Thyroid gland (tissue), 4 donors: Measurements from ENCODE around the gene GRAMD2B. TPM values are rescaled to one million over a fixed set of nuclear protein-coding genes. Genes with fewer than 3 reads are reported as not detected.
A peak's percentile ranks its signal among the peaks of the same experiment; 100 is the strongest.

Experiments
- DNase-seq, 2 donors: peaks; one replicate each; pipeline ENCODE4 v3.0.0-alpha.2; 2019
- H3K27ac ChIP-seq, 3 donors: fragments of 200-600 bp; sonication (generic); 1 replicate in 2 of 3; 2 replicates in 1 of 3; pipeline ENCODE4 v1.5.1; 2016 to 2019; ENCODE audit warnings: mild to moderate bottlenecking in 1 of 3, moderate library complexity in 1 of 3
- H3K27me3 ChIP-seq: fragments of 200-600 bp; sonication (generic); one replicate; pipeline ENCODE4 v1.5.1; 2019
- H3K36me3 ChIP-seq, 2 donors: fragments of 200-600 bp; sonication (generic); one replicate each; pipeline ENCODE4 v1.5.1; 2016 to 2019
- H3K4me1 ChIP-seq, 2 donors: fragments of 200-600 bp; sonication (generic); one replicate each; pipeline ENCODE4 v1.5.1; 2017 to 2019
- H3K4me3 ChIP-seq, 3 donors: fragments of 200-600 bp; sonication (generic); replicated peaks in 1 of 3; 1 replicate in 2 of 3; 2 replicates in 1 of 3; pipeline ENCODE4 v1.5.1; 2016; ENCODE audit warnings: mild to moderate bottlenecking in 1 of 3
- H3K9me3 ChIP-seq: fragments of 200-600 bp; sonication (generic); one replicate; pipeline ENCODE4 v1.5.1; 2017
- CTCF ChIP-seq, 6 experiments: fragments of 200-600 bp in 3 of 6; fragments of 450-650 bp in 3 of 6; sonication (generic) in 3 of 6; IDR thresholded peaks; one replicate each; pipeline ENCODE4 v1.5.1; 2016 to 2019; ENCODE audit warnings: antibody characterized with exemption in 6 of 6, mild to moderate bottlenecking in 2 of 6, inconsistent platforms in 1 of 6, moderate library complexity in 1 of 6
- POLR2A ChIP-seq, 2 donors: fragments of 450-650 bp; IDR thresholded peaks; one replicate each; pipeline ENCODE4 v1.6.1; 2017; ENCODE audit warnings: antibody characterized with exemption in 2 of 2, mild to moderate bottlenecking in 2 of 2, moderate library complexity in 1 of 2
- WGBS, 2 donors: methylation state at CpG; one replicate each; pipeline ENCODE4 v1.1.5; 2017; 5-methylcytosine and 5-hydroxymethylcytosine counted together
- intact Hi-C: fragments of 100-400 bp; cut with DNase I; formaldehyde crosslinking; loops from one replicate; pipeline ENCODE4 v1.15.1; 2023
- total RNA-seq, 4 donors: library from RNA; depleted of rRNA; stranded (reverse); fragments of >200 nt; gene quantifications; one replicate each; pipeline ENCODE4 v1.2.3, GENCODE V29; 2016

GRAMD2B gene
- total RNA-seq, 4 donors from 2014 or later = 68.1 to 115 (median 105) TPM

GRCh38 chr5:126486332-126486731 lies 63.1 kb downstream of the GRAMD2B start:
- no peak overlapping the region for H3K4me3 ChIP-seq
- H3K27me3 ChIP-seq = no peaks in the 10 kb centered on the region
- H3K27ac ChIP-seq = peak overlapping the region in 2 of 3 donors; percentile 34 to 48
- TF ChIP-seq POLR2A (IDR thresholded peaks at IDR 0.05) (no peak), CTCF (IDR thresholded peaks at IDR 0.05) (no peak)
- H3K9me3 ChIP-seq = no peaks in the 10 kb centered on the region
- peaks cover 70 to 78% of the 10 kb centered on the region in 2 donors for H3K36me3 ChIP-seq
- intact Hi-C loops = no loop called here
- no peak for DNase-seq
- WGBS, 2 donors = 84 to 92% methylated on average over 3 of the region's 3 CpGs
- peaks cover 0 to 24% of the 10 kb centered on the region in 2 donors for H3K4me1 ChIP-seq

GRCh38 chr5:126487596-126487995 lies 64.4 kb downstream of the GRAMD2B start:
- DNase-seq = no peak
- intact Hi-C loops = no loop called here
- Histone ChIP-seq H3K36me3 (peaks cover 73 to 79% of the 10 kb centered on the region in 2 donors), H3K4me3 (no peak overlapping the region), H3K27ac (peak overlapping the region in 2 of 3 donors; percentile 69 to 72), H3K9me3 (no peaks in the 10 kb centered on the region), H3K27me3 (no peaks in the 10 kb centered on the region), H3K4me1 (peaks cover 0 to 24% of the 10 kb centered on the region in 2 donors)
- TF ChIP-seq CTCF (IDR thresholded peaks at IDR 0.05) = no peak
- TF ChIP-seq POLR2A (IDR thresholded peaks at IDR 0.05) = no peak

- H3K4me3 ChIP-seq = no peak overlapping the region
- H3K27me3 ChIP-seq = no peaks in the 10 kb centered on the region
- TF ChIP-seq CTCF (IDR thresholded peaks at IDR 0.05) = no peak
- no peak for TF ChIP-seq POLR2A (IDR thresholded peaks at IDR 0.05)
- 78 to 80% methylated on average over 7 of the region's 7 CpGs for WGBS, 2 donors
- peaks cover 73 to 83% of the 10 kb centered on the region in 2 donors for H3K36me3 ChIP-seq
- H3K9me3 ChIP-seq = no peaks in the 10 kb centered on the region
- peaks cover 7 to 24% of the 10 kb centered on the region in 2 donors for H3K4me1 ChIP-seq
- no peak for DNase-seq
- intact Hi-C loops = no loop called here
- peak overlapping the region; percentile 22 to 72 (median 69) for H3K27ac ChIP-seq
Observed at GRCh38 chr5:126488443-126489065, 65.3 kb downstream of the GRAMD2B start.

GRCh38 chr5:126490167-126490940 lies 67.1 kb downstream of the GRAMD2B start:
- peaks cover 60 to 66% of the 10 kb centered on the region in 2 donors for H3K36me3 ChIP-seq
- intact Hi-C loops = no loop called here
- DNase-seq = no peak
- H3K4me3 ChIP-seq = no peak overlapping the region
- H3K4me1 ChIP-seq = peaks cover 9 to 24% of the 10 kb centered on the region in 2 donors
- H3K9me3 ChIP-seq = no peaks in the 10 kb centered on the region
- 81 to 85% methylated on average over 12 of the region's 12 CpGs for WGBS, 2 donors
- H3K27ac ChIP-seq = peak overlapping the region; percentile 8 to 70 (median 42)
- TF ChIP-seq POLR2A (IDR thresholded peaks at IDR 0.05) (no peak), CTCF (IDR thresholded peaks at IDR 0.05) (no peak)
- H3K27me3 ChIP-seq = no peaks in the 10 kb centered on the region

GRCh38 chr5:126492939-126493338 lies 69.7 kb downstream of the GRAMD2B start:
- peaks cover 34 to 40% of the 10 kb centered on the region in 2 donors for H3K36me3 ChIP-seq
- no peak for DNase-seq
- peak overlapping the region in 2 of 3 donors; percentile 22 to 70 for H3K27ac ChIP-seq
- no peaks in the 10 kb centered on the region for H3K9me3 ChIP-seq
- no peaks in the 10 kb centered on the region for H3K27me3 ChIP-seq
- H3K4me3 ChIP-seq = no peak overlapping the region
- 79 to 82% methylated on average over 8 of the region's 8 CpGs for WGBS, 2 donors
- intact Hi-C loops = no loop called here
- peak in 3 of 6 experiments; percentile 10 to 33 (median 27) for TF ChIP-seq CTCF (IDR thresholded peaks at IDR 0.05)
- no peak for TF ChIP-seq POLR2A (IDR thresholded peaks at IDR 0.05)
- peaks cover 9 to 19% of the 10 kb centered on the region in 2 donors for H3K4me1 ChIP-seq
